GM12878 (cell line): Measurements from ENCODE around the gene PPIL6. TPM values are rescaled to one million over a fixed set of nuclear protein-coding genes. Genes with fewer than 3 reads are reported as not detected.

Source experiments
- CBX3 ChIP-seq: fragments of 200-600 bp; sonication (generic); IDR thresholded peaks from 2 replicates; pipeline ENCODE4 v1.6.1; 2016; ENCODE audit warnings: low read depth, borderline replicate concordance
- DPF2 ChIP-seq: fragments of 450-650 bp; IDR thresholded peaks from 2 replicates; pipeline ENCODE4 v1.6.1; 2017; ENCODE audit warnings: mild to moderate bottlenecking
- EZH2 ChIP-seq: IDR thresholded peaks from 2 replicates; pipeline ENCODE4 v1.6.1; 2012; ENCODE audit warnings: low read depth, mild to moderate bottlenecking, control low read depth, inconsistent platforms, low read length, borderline replicate concordance; ENCODE audit not compliant: control insufficient read depth
- FOXM1 ChIP-seq: IDR thresholded peaks from 2 replicates; pipeline ENCODE4 v1.6.1; 2012; ENCODE audit warnings: low read depth, mild to moderate bottlenecking, inconsistent platforms, low read length, moderate library complexity
- IKZF1 ChIP-seq: fragments of 450-650 bp; conservative IDR thresholded peaks from 2 replicates; pipeline ENCODE4 v1.6.1; 2017; ENCODE audit warnings: antibody characterized with exemption, mild to moderate bottlenecking
- KDM1A ChIP-seq: fragments of 200-600 bp; sonication (generic); IDR thresholded peaks from 2 replicates; pipeline ENCODE4 v1.6.1; 2016; ENCODE audit warnings: borderline replicate concordance
- KLF5 ChIP-seq: fragments of 450-650 bp; IDR thresholded peaks from 2 replicates; pipeline ENCODE4 v1.6.1; 2014; ENCODE audit warnings: mild to moderate bottlenecking; ENCODE audit not compliant: partially characterized antibody
- MXI1 ChIP-seq: fragments of 150-350 bp; IDR thresholded peaks from 2 replicates; pipeline ENCODE4 v1.6.1; 2011; ENCODE audit warnings: low read depth, mild to moderate bottlenecking, inconsistent platforms, low read length, improper control_type of control experiment
- MYB ChIP-seq: fragments of 150-350 bp; IDR thresholded peaks from 2 replicates; pipeline ENCODE4 v1.6.1; 2014; ENCODE audit warnings: mild to moderate bottlenecking, low read depth, low read length, borderline replicate concordance
- MYC ChIP-seq: IDR thresholded peaks from 2 replicates; pipeline ENCODE4 v1.6.1; 2011; ENCODE audit warnings: mild to moderate bottlenecking, low read length, moderate library complexity, inconsistent platforms; ENCODE audit not compliant: insufficient read depth, insufficient replicate concordance, insufficient read length, severe bottlenecking
- NFIC ChIP-seq: IDR thresholded peaks from 2 replicates; pipeline ENCODE4 v1.6.1; 2012; ENCODE audit warnings: low read depth, mild to moderate bottlenecking, inconsistent platforms, low read length, moderate library complexity
- NRF1 ChIP-seq: conservative IDR thresholded peaks from 2 replicates; pipeline ENCODE4 v1.6.1; 2011; ENCODE audit warnings: mild to moderate bottlenecking, low read depth, low read length, improper control_type of control experiment
- PAX5 ChIP-seq: IDR thresholded peaks from 2 replicates; pipeline ENCODE4 v1.6.1; 2011; ENCODE audit warnings: low read depth, low read length, borderline replicate concordance
- RB1 ChIP-seq: fragments of 450-650 bp; formaldehyde crosslinking; IDR thresholded peaks from 2 replicates; pipeline ENCODE4 v1.6.1; 2017; ENCODE audit warnings: mild to moderate bottlenecking, borderline replicate concordance
- SMC3 ChIP-seq: IDR thresholded peaks from 2 replicates; pipeline ENCODE4 v1.6.1; 2011; ENCODE audit warnings: low read length, improper control_type of control experiment, borderline replicate concordance
- SP1 ChIP-seq: IDR thresholded peaks from one replicate; pipeline ENCODE4 v1.6.1; 2011; ENCODE audit warnings: low read depth, low read length
- SREBF2 ChIP-seq: IDR thresholded peaks from 2 replicates; pipeline ENCODE4 v1.6.1; 2012; ENCODE audit warnings: mild to moderate bottlenecking, low read length
- ZNF24 ChIP-seq: fragments of 450-650 bp; IDR thresholded peaks from 2 replicates; pipeline ENCODE4 v1.6.1; 2017; ENCODE audit warnings: antibody characterized with exemption, mild to moderate bottlenecking
- ZNF622 ChIP-seq: fragments of 450-650 bp; IDR thresholded peaks from 2 replicates; pipeline ENCODE4 v1.6.1; 2017; ENCODE audit warnings: mild to moderate bottlenecking, inconsistent platforms
- polyA plus RNA-seq, 11 experiments: library from polyadenylated mRNA; depleted of rRNA in 4 of 11; unstranded in 6 of 11; stranded (reverse) in 5 of 11; fragments of >200 nt; fragmentation: Nextera tagmentation in 4 of 11; fragmentation: Illumina TruSeq in 1 of 11; extraction: Ambion mirVana in 4 of 11; extraction: Trizol in 1 of 11; gene quantifications; 1 replicate in 1 of 11; 2 replicates in 10 of 11; pipeline versions ENCODE4 v1.2.1 to v1.2.3, GENCODE V29; 2011 to 2016; ENCODE audit warnings: inconsistent platforms in 2 of 11, missing spikeins in 2 of 11, low read depth in 1 of 11
- total RNA-seq, 4 experiments: library from RNA; depleted of rRNA in 3 of 4; stranded (reverse); fragments of >200 nt in 3 of 4; fragmentation: Illumina TruSeq in 1 of 4; extraction: Trizol in 1 of 4; gene quantifications; 2 replicates each; pipeline versions ENCODE4 v1.2.1 to v1.2.3, GENCODE V29; 2013 to 2021
- TF ChIP-seq, protein P1 (sequence below): fragments of 450-650 bp; IDR thresholded peaks from 2 replicates; pipeline ENCODE4 v1.6.1; 2017; ENCODE audit warnings: low read depth, mild to moderate bottlenecking, moderate library complexity
- TF ChIP-seq, protein P2 (sequence below): IDR thresholded peaks from 2 replicates; pipeline ENCODE4 v1.6.1; 2011; ENCODE audit warnings: low read depth, low read length, improper control_type of control experiment, borderline replicate concordance
- TF ChIP-seq, protein P3 (sequence below), 3 experiments: IDR thresholded peaks in 2 of 3; conservative IDR thresholded peaks in 1 of 3; 2 replicates each; pipeline ENCODE4 v1.5.1; 2011; ENCODE audit warnings: low read depth in 3 of 3, low read length in 3 of 3, mild to moderate bottlenecking in 3 of 3, control low read depth in 2 of 3, moderate library complexity in 2 of 3, inconsistent platforms in 1 of 3, mixed read lengths in 1 of 3; ENCODE audit not compliant: control insufficient read depth in 2 of 3, insufficient read depth in 1 of 3; ENCODE audit errors: extremely low read depth in 1 of 3

PPIL6 gene
- total and polyA plus RNA-seq, 10 of the 15 experiments (the other 5 are each of a cell fraction or from before 2014, with no cell fraction given): 0.01 to 0.26 (median 0.12) TPM; not detected in 5

DNA sequence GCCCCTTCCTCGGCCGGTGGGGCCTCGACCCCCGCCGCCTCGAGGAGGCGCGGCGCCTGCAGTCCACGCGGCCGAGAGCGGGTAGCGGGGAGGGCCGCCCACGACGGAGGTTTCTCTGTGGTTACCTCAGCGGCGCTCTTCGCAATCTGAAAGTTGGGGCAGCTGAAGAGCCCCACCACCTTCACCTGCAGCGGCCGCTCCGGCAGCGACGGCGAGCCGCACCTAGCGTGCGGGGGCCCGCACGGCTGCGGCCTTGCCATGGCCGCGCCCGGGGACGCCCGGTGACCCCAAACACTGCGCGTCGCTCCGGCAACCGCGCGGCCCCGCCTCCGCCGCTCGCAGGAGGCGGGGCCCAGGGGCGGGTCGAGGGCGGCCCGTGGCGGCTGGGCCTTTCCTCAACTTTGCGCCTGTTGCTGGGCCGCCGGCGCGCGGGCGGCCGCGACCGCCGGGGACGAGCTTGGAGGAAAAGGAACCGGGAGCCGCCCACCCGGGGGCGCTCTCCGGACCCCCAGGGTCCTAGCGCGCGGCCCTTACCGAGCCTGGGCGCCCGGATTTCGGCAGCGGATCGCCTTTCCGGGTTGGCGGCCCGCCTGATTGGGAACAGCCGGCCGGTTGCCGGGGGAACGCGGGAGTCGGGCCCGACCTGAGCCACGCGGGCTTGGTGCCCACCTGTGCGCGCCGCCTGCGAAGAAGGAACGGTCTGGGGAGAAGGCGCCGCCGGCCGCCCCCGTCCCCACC is at the start of gene PPIL6, which contains the start of gene SMPD2 (continued):
- TF ChIP-seq, protein P1, sequence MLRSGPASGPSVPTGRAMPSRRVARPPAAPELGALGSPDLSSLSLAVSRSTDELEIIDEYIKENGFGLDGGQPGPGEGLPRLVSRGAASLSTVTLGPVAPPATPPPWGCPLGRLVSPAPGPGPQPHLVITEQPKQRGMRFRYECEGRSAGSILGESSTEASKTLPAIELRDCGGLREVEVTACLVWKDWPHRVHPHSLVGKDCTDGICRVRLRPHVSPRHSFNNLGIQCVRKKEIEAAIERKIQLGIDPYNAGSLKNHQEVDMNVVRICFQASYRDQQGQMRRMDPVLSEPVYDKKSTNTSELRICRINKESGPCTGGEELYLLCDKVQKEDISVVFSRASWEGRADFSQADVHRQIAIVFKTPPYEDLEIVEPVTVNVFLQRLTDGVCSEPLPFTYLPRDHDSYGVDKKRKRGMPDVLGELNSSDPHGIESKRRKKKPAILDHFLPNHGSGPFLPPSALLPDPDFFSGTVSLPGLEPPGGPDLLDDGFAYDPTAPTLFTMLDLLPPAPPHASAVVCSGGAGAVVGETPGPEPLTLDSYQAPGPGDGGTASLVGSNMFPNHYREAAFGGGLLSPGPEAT: peak; percentile 84
- peak; percentile 89 for TF ChIP-seq IKZF1
- TF ChIP-seq RB1: no peak
- no peak for TF ChIP-seq SREBF2
- no peak for TF ChIP-seq NRF1
- peak; percentile 83 for TF ChIP-seq DPF2
- TF ChIP-seq KDM1A: no peak
- no peak for TF ChIP-seq ZNF622
- TF ChIP-seq CBX3: no peak
- TF ChIP-seq, protein P2, sequence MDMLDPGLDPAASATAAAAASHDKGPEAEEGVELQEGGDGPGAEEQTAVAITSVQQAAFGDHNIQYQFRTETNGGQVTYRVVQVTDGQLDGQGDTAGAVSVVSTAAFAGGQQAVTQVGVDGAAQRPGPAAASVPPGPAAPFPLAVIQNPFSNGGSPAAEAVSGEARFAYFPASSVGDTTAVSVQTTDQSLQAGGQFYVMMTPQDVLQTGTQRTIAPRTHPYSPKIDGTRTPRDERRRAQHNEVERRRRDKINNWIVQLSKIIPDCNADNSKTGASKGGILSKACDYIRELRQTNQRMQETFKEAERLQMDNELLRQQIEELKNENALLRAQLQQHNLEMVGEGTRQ: no peak
- TF ChIP-seq MYC: peak; percentile 49
- peak; percentile 12; the same call in 1 of the 2 replicates for TF ChIP-seq PAX5
- TF ChIP-seq KLF5: peak; percentile 65
- TF ChIP-seq, protein P3, sequence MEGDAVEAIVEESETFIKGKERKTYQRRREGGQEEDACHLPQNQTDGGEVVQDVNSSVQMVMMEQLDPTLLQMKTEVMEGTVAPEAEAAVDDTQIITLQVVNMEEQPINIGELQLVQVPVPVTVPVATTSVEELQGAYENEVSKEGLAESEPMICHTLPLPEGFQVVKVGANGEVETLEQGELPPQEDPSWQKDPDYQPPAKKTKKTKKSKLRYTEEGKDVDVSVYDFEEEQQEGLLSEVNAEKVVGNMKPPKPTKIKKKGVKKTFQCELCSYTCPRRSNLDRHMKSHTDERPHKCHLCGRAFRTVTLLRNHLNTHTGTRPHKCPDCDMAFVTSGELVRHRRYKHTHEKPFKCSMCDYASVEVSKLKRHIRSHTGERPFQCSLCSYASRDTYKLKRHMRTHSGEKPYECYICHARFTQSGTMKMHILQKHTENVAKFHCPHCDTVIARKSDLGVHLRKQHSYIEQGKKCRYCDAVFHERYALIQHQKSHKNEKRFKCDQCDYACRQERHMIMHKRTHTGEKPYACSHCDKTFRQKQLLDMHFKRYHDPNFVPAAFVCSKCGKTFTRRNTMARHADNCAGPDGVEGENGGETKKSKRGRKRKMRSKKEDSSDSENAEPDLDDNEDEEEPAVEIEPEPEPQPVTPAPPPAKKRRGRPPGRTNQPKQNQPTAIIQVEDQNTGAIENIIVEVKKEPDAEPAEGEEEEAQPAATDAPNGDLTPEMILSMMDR (IDR thresholded peaks at IDR 0.05 in 2 of 3, conservative IDR thresholded peaks at IDR 0.05 in 1 of 3; ENCODE audit: control insufficient read depth in 2 of 3, extremely low read depth in 1 of 3, insufficient read depth in 1 of 3, low read depth in 3 of 3, low read length in 3 of 3): peak in 2 of 3 experiments; percentile 18 to 33; a peak in 3 of 6 replicates
- TF ChIP-seq MXI1: peak; percentile 95
- no peak for TF ChIP-seq NFIC
- TF ChIP-seq MYB: no peak
- no peak for TF ChIP-seq FOXM1
- TF ChIP-seq SMC3: 0 out of 2 replicates have a peak, but pooled peaks have one; percentile 3
- TF ChIP-seq ZNF24: no peak
- TF ChIP-seq EZH2: no peak
- TF ChIP-seq SP1: peak; percentile 74
